WTC11 (cell line): ENCODE measurements around the gene STN1. TPM values are rescaled to one million over a fixed set of nuclear protein-coding genes. Genes with fewer than 3 reads are reported as not detected.
A peak's percentile ranks its signal among the peaks of the same experiment; 100 is the strongest.

ENCODE experiments used
- ATAC-seq: fragments of 200-7000 bp; cut with Tn5 transposase; 2 replicates; pipeline ENCODE4 v1.10.0; 2021; ENCODE audit warnings: mild to moderate bottlenecking, moderate library complexity
- CTCF ChIA-PET: fragments of 300-600 bp; sonication (Branson Sonifier 250); formaldehyde crosslinking; loops from one replicate; lab custom pipeline; 2021; ENCODE audit warnings: antibody characterized with exemption; lab: Charles Lee
- POLR2A ChIA-PET: fragments of 350-600 bp; sonication (Branson Sonifier 250); formaldehyde crosslinking; loops from one replicate; lab custom pipeline; 2021; ENCODE audit warnings: antibody characterized with exemption; lab: Charles Lee
- DNase-seq: peaks from one replicate; pipeline ENCODE4 v3.0.0; 2021; ENCODE audit warnings: low spot score
- H3K27ac Mint-ChIP-seq: 2 replicates; pipeline ENCODE4 v1.8.0; 2021; ENCODE audit warnings: mixed read lengths
- H3K27me3 Mint-ChIP-seq: 2 replicates; pipeline ENCODE4 v1.8.0; 2021; ENCODE audit warnings: low read depth, mild to moderate bottlenecking, moderate library complexity, mixed read lengths
- H3K36me3 Mint-ChIP-seq: 2 replicates; pipeline ENCODE4 v1.8.0; 2021; ENCODE audit warnings: mixed read lengths
- H3K4me1 Mint-ChIP-seq: 2 replicates; pipeline ENCODE4 v1.8.0; 2022; ENCODE audit warnings: mixed read lengths
- H3K4me3 Mint-ChIP-seq: 2 replicates; pipeline ENCODE4 v1.8.0; 2021; ENCODE audit warnings: mild to moderate bottlenecking, moderate library complexity, mixed read lengths
- H3K9me3 Mint-ChIP-seq: 2 replicates; pipeline ENCODE4 v1.8.0; 2021; ENCODE audit warnings: mixed read lengths
- ETV6 ChIP-seq: sonication (generic); formaldehyde crosslinking; IDR thresholded peaks from 2 replicates; pipeline ENCODE4 v1.8.1; 2022; ENCODE audit warnings: mild to moderate bottlenecking, missing genetic modification reagents
- FOXP1 ChIP-seq: sonication (generic); formaldehyde crosslinking; IDR thresholded peaks from 2 replicates; pipeline ENCODE4 v1.8.0; 2022; ENCODE audit warnings: missing genetic modification reagents, mild to moderate bottlenecking, moderate library complexity, borderline replicate concordance
- MYBL2 ChIP-seq: sonication (generic); formaldehyde crosslinking; IDR thresholded peaks from 2 replicates; pipeline ENCODE4 v1.8.1; 2023; ENCODE audit warnings: mild to moderate bottlenecking, moderate library complexity, missing genetic modification reagents
- OVOL2 ChIP-seq: fragments of 250-450 bp; sonication (Bioruptor Pico); IDR thresholded peaks from 2 replicates; pipeline ENCODE4 v1.9.0; 2021; ENCODE audit warnings: mild to moderate bottlenecking, borderline replicate concordance
- RORB ChIP-seq: fragments of 250-450 bp; sonication (Bioruptor Pico); IDR thresholded peaks from 2 replicates; pipeline ENCODE4 v1.9.0; 2021; ENCODE audit warnings: mild to moderate bottlenecking
- SOX15 ChIP-seq: fragments of 250-450 bp; sonication (Bioruptor Pico); IDR thresholded peaks from 2 replicates; pipeline ENCODE4 v1.9.0; 2021; ENCODE audit warnings: mild to moderate bottlenecking
- SP1 ChIP-seq: sonication (generic); formaldehyde crosslinking; conservative IDR thresholded peaks from 2 replicates; pipeline ENCODE4 v1.8.1; 2022; ENCODE audit warnings: missing genetic modification reagents
- TP53 ChIP-seq: sonication (generic); formaldehyde crosslinking; IDR thresholded peaks from 2 replicates; pipeline ENCODE4 v1.8.1; 2023; ENCODE audit warnings: mild to moderate bottlenecking, missing genetic modification reagents
- ZNF121 ChIP-seq: sonication (generic); formaldehyde crosslinking; IDR thresholded peaks from 2 replicates; pipeline ENCODE4 v1.8.0; 2023; ENCODE audit warnings: missing genetic modification reagents
- total RNA-seq: library from RNA; stranded (reverse); gene quantifications from 3 replicates; pipeline ENCODE4 v1.2.3, GENCODE V29; 2021
- TF ChIP-seq, protein P1 (sequence below): sonication (generic); formaldehyde crosslinking; conservative IDR thresholded peaks from 2 replicates; pipeline ENCODE4 v1.8.1; 2022; ENCODE audit warnings: mild to moderate bottlenecking, missing genetic modification reagents
- TF ChIP-seq, protein P2 (sequence below): sonication (generic); formaldehyde crosslinking; IDR thresholded peaks from 2 replicates; pipeline ENCODE4 v1.8.0; 2022; ENCODE audit warnings: mild to moderate bottlenecking, missing genetic modification reagents
- TF ChIP-seq, protein P3 (sequence below): sonication (generic); formaldehyde crosslinking; IDR thresholded peaks from 2 replicates; pipeline ENCODE4 v1.8.1; 2022; ENCODE audit warnings: mild to moderate bottlenecking, missing genetic modification reagents, moderate library complexity, borderline replicate concordance
- TF ChIP-seq, protein P4 (sequence below): sonication (generic); formaldehyde crosslinking; IDR thresholded peaks from 2 replicates; pipeline ENCODE4 v1.8.1; 2023; ENCODE audit warnings: mild to moderate bottlenecking, missing genetic modification reagents, moderate library complexity
- TF ChIP-seq, protein P5 (sequence below): sonication (generic); formaldehyde crosslinking; IDR thresholded peaks from 2 replicates; pipeline ENCODE4 v1.8.0; 2023; ENCODE audit warnings: mild to moderate bottlenecking, missing genetic modification reagents
- TF ChIP-seq, protein P6 (sequence below): fragments of 250-450 bp; sonication (Bioruptor Pico); IDR thresholded peaks from 2 replicates; pipeline ENCODE4 v1.9.0; 2021; ENCODE audit warnings: moderate library complexity, mild to moderate bottlenecking, inconsistent platforms, borderline replicate concordance
- TF ChIP-seq, protein P7 (sequence below): fragments of 250-450 bp; sonication (Bioruptor Pico); IDR thresholded peaks from 2 replicates; pipeline ENCODE4 v1.9.0; 2021; ENCODE audit warnings: mild to moderate bottlenecking

STN1 gene
- total RNA-seq, 1 experiment from 2014 or later, result 13.9 TPM

DNA sequence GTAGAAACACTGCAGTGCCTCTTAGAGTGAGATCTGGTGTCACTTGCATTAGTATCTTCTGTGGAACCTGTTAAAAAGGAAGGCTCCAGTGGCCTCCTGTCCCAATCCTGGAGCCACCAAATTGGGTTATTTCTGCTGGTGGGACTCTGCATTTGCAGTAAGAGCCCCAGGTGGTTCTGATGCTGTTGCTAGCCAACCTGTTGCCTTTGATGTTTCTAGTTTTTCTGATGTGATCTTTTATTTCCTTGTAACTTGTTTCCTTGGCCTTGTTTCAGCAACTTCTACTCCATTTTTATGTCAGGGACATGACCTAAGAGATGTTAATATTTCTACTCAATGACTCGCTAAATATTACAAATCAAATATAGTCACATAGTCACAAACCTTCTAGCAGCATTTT is 12.5 kb upstream of the STN1 start:
- ChIA-PET POLR2A (no interaction called here), CTCF (no interaction called here)
- Mint-ChIP-seq H3K9me3 (no peaks in the 10 kb centered on the region; the same call in 1 of the 2 replicates), H3K36me3 (no peaks in the 10 kb centered on the region), H3K27ac (no peak overlapping the region), H3K27me3 (no peaks in the 10 kb centered on the region), H3K4me1 (peaks cover 18% of the 10 kb centered on the region), H3K4me3 (no peak overlapping the region)
- TF ChIP-seq MYBL2 (CRISPR knock-in tag) (no peak), ETV6 (CRISPR knock-in tag) (no peak), ZNF121 (CRISPR knock-in tag) (no peak), FOXP1 (CRISPR knock-in tag) (no peak), SP1 (CRISPR knock-in tag) (no peak)
- TF ChIP-seq, protein P1, sequence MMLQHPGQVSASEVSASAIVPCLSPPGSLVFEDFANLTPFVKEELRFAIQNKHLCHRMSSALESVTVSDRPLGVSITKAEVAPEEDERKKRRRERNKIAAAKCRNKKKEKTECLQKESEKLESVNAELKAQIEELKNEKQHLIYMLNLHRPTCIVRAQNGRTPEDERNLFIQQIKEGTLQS (CRISPR knock-in tag), result no peak
- TF ChIP-seq, protein P2, sequence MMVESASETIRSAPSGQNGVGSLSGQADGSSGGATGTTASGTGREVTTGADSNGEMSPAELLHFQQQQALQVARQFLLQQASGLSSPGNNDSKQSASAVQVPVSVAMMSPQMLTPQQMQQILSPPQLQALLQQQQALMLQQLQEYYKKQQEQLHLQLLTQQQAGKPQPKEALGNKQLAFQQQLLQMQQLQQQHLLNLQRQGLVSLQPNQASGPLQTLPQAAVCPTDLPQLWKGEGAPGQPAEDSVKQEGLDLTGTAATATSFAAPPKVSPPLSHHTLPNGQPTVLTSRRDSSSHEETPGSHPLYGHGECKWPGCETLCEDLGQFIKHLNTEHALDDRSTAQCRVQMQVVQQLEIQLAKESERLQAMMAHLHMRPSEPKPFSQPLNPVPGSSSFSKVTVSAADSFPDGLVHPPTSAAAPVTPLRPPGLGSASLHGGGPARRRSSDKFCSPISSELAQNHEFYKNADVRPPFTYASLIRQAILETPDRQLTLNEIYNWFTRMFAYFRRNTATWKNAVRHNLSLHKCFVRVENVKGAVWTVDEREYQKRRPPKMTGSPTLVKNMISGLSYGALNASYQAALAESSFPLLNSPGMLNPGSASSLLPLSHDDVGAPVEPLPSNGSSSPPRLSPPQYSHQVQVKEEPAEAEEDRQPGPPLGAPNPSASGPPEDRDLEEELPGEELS (CRISPR knock-in tag), result no peak
- TF ChIP-seq, protein P3, sequence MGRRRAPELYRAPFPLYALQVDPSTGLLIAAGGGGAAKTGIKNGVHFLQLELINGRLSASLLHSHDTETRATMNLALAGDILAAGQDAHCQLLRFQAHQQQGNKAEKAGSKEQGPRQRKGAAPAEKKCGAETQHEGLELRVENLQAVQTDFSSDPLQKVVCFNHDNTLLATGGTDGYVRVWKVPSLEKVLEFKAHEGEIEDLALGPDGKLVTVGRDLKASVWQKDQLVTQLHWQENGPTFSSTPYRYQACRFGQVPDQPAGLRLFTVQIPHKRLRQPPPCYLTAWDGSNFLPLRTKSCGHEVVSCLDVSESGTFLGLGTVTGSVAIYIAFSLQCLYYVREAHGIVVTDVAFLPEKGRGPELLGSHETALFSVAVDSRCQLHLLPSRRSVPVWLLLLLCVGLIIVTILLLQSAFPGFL, result no peak
- TF ChIP-seq, protein P4, sequence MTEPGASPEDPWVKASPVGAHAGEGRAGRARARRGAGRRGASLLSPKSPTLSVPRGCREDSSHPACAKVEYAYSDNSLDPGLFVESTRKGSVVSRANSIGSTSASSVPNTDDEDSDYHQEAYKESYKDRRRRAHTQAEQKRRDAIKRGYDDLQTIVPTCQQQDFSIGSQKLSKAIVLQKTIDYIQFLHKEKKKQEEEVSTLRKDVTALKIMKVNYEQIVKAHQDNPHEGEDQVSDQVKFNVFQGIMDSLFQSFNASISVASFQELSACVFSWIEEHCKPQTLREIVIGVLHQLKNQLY (CRISPR knock-in tag), result no peak
- ATAC-seq (no peak), DNase-seq (no peak)

DNA sequence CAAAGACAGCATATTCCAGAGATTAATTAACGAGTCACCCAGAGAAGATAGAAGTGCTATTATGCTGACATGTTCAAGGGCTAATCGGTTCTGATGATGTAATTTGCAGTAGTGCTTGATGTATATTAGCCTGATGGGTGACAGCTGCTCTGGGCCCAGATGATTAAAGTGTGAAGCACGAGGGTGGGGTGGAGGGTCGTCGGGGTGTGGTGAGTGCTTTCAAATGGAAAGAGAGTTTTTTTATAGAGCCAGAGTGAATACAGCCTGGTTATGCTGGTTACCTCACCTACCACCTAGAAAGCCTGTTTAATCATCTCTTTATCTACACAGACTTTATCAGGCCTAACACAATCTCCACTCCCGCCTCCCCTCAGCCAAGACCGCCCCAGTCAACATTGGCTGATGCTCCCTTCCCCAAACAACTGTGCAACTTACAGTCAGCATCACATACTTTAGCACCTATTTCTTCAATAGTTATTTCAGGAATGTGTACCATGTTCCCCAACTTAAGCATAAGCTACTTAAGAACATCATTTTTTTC is 11.5 kb upstream of the STN1 start:
- Mint-ChIP-seq H3K27ac (no peak overlapping the region), H3K27me3 (no peaks in the 10 kb centered on the region), H3K36me3 (no peaks in the 10 kb centered on the region)
- peak; percentile 45 for ATAC-seq
- DNase-seq, result no peak
- no peak for TF ChIP-seq SOX15 (CRISPR knock-in tag)
- TF ChIP-seq, protein P5, sequence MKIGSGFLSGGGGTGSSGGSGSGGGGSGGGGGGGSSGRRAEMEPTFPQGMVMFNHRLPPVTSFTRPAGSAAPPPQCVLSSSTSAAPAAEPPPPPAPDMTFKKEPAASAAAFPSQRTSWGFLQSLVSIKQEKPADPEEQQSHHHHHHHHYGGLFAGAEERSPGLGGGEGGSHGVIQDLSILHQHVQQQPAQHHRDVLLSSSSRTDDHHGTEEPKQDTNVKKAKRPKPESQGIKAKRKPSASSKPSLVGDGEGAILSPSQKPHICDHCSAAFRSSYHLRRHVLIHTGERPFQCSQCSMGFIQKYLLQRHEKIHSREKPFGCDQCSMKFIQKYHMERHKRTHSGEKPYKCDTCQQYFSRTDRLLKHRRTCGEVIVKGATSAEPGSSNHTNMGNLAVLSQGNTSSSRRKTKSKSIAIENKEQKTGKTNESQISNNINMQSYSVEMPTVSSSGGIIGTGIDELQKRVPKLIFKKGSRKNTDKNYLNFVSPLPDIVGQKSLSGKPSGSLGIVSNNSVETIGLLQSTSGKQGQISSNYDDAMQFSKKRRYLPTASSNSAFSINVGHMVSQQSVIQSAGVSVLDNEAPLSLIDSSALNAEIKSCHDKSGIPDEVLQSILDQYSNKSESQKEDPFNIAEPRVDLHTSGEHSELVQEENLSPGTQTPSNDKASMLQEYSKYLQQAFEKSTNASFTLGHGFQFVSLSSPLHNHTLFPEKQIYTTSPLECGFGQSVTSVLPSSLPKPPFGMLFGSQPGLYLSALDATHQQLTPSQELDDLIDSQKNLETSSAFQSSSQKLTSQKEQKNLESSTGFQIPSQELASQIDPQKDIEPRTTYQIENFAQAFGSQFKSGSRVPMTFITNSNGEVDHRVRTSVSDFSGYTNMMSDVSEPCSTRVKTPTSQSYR (CRISPR knock-in tag), result no peak
- no peak for TF ChIP-seq RORB (CRISPR knock-in tag)
- TF ChIP-seq TP53 (CRISPR knock-in tag), result no peak
- TF ChIP-seq, protein P6, sequence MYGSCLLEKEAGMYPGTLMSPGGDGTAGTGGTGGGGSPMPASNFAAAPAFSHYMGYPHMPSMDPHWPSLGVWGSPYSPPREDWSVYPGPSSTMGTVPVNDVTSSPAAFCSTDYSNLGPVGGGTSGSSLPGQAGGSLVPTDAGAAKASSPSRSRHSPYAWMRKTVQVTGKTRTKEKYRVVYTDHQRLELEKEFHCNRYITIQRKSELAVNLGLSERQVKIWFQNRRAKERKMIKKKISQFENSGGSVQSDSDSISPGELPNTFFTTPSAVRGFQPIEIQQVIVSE (CRISPR knock-in tag), result no peak
- TF ChIP-seq, protein P1 (CRISPR knock-in tag), result no peak
- TF ChIP-seq OVOL2 (CRISPR knock-in tag), result no peak
- TF ChIP-seq, protein P7, sequence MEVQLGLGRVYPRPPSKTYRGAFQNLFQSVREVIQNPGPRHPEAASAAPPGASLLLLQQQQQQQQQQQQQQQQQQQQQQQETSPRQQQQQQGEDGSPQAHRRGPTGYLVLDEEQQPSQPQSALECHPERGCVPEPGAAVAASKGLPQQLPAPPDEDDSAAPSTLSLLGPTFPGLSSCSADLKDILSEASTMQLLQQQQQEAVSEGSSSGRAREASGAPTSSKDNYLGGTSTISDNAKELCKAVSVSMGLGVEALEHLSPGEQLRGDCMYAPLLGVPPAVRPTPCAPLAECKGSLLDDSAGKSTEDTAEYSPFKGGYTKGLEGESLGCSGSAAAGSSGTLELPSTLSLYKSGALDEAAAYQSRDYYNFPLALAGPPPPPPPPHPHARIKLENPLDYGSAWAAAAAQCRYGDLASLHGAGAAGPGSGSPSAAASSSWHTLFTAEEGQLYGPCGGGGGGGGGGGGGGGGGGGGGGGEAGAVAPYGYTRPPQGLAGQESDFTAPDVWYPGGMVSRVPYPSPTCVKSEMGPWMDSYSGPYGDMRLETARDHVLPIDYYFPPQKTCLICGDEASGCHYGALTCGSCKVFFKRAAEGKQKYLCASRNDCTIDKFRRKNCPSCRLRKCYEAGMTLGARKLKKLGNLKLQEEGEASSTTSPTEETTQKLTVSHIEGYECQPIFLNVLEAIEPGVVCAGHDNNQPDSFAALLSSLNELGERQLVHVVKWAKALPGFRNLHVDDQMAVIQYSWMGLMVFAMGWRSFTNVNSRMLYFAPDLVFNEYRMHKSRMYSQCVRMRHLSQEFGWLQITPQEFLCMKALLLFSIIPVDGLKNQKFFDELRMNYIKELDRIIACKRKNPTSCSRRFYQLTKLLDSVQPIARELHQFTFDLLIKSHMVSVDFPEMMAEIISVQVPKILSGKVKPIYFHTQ (CRISPR knock-in tag), result no peak
- TF ChIP-seq, all 79 proteins: peak for 0
- ChIA-PET CTCF (no interaction called here), POLR2A (no interaction called here)
- H3K4me1 Mint-ChIP-seq, result peaks cover 18% of the 10 kb centered on the region
- no peaks in the 10 kb centered on the region for H3K9me3 Mint-ChIP-seq
- H3K4me3 Mint-ChIP-seq, result no peak overlapping the region
